BE2C (cell line): ENCODE data around the gene LRRC8D.
"Not testable (repeated sequence)": the region's sequence is repeated elsewhere in the genome, so short reads cannot be mapped to it uniquely, and the experiment has no call there.

Experiments
- DNase-seq: peaks from one replicate; pipeline ENCODE4 v3.0.0-alpha.2; 2020
- H3K27me3 ChIP-seq: fragments of 250-450 bp; sonication (Bioruptor Pico); 2 replicates; pipeline ENCODE4 v1.5.1; 2020; ENCODE audit warnings: mild to moderate bottlenecking
- H3K36me3 ChIP-seq: fragments of 250-450 bp; sonication (Bioruptor Pico); 2 replicates; pipeline ENCODE4 v1.5.1; 2020; ENCODE audit warnings: mild to moderate bottlenecking
- H3K4me1 ChIP-seq: fragments of 250-450 bp; sonication (Bioruptor Pico); 2 replicates; pipeline ENCODE4 v1.5.1; 2020
- H3K4me3 ChIP-seq: 2 replicates; pipeline ENCODE4 v1.5.1; 2011; ENCODE audit warnings: low read depth, low read length
- H3K9me3 ChIP-seq: fragments of 250-450 bp; sonication (Bioruptor Pico); 2 replicates; pipeline ENCODE4 v1.5.1; 2020
- TF ChIP-seq, protein P1 (sequence below): IDR thresholded peaks from 2 replicates; pipeline ENCODE4 v1.5.1; 2012; ENCODE audit warnings: mild to moderate bottlenecking, low read depth, low read length

Gene LRRC8D

DNA sequence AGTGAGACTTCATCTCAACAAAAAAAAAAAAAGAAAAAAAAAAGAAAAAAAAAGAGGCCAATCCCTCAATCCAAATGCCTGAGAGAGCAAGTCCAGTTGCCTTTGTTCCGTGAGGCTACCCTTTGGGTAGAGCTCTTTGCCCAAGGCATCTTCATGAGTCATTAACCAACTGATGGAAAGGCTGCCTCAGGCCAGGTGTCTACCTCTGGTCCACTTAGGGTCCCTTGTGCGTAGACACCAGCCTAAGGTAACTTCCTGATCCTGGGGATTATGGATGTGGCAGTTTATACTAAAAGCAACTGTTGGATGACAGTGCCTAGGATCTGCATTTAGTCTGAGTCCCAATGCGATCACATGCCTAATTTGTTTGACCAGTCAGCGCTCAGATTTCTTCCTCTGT is 153.4 kb downstream of the LRRC8D start:
- Histone ChIP-seq H3K36me3 (no peaks in the 10 kb centered on the region), H3K9me3 (no peaks in the 10 kb centered on the region), H3K4me1 (no peaks in the 10 kb centered on the region), H3K27me3 (no peaks in the 10 kb centered on the region), H3K4me3 (no peak overlapping the region)
- TF ChIP-seq, protein P1, sequence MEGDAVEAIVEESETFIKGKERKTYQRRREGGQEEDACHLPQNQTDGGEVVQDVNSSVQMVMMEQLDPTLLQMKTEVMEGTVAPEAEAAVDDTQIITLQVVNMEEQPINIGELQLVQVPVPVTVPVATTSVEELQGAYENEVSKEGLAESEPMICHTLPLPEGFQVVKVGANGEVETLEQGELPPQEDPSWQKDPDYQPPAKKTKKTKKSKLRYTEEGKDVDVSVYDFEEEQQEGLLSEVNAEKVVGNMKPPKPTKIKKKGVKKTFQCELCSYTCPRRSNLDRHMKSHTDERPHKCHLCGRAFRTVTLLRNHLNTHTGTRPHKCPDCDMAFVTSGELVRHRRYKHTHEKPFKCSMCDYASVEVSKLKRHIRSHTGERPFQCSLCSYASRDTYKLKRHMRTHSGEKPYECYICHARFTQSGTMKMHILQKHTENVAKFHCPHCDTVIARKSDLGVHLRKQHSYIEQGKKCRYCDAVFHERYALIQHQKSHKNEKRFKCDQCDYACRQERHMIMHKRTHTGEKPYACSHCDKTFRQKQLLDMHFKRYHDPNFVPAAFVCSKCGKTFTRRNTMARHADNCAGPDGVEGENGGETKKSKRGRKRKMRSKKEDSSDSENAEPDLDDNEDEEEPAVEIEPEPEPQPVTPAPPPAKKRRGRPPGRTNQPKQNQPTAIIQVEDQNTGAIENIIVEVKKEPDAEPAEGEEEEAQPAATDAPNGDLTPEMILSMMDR = no peak
- no peak for DNase-seq

GRCh38 chr1:89974696-89975470 is 154.1 kb downstream of the LRRC8D start:
- TF ChIP-seq, protein P1 = no peak
- DNase-seq = no peak
- Histone ChIP-seq H3K27me3 (no peaks in the 10 kb centered on the region), H3K4me3 (no peak overlapping the region), H3K9me3 (no peaks in the 10 kb centered on the region), H3K4me1 (no peaks in the 10 kb centered on the region), H3K36me3 (no peaks in the 10 kb centered on the region)

GRCh38 chr1:89975540-89976125 is 154.8 kb downstream of the LRRC8D start:
- H3K27me3 ChIP-seq = no peaks in the 10 kb centered on the region
- no peak for DNase-seq
- no peak overlapping the region for H3K4me3 ChIP-seq

DNA sequence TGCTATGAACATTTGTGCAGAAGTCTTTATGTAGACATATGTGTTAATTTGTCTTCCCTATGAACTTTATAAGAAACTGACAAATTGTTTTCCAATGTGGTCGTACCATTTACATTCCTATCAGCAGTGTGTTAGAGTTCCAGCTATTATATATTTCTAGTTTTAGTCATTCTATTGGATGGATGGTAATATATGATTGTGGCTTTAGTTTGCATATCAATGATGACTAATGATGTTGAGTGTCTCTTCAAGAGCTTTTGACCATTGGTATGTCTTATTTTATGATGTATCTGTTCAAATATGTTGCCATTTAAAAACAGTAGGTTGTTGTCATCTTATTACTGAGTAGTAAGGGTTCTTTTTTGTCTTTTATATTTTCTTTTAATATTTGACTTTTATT is 157.9 kb downstream of the LRRC8D start:
- no peaks in the 10 kb centered on the region for H3K36me3 ChIP-seq
- H3K4me1 ChIP-seq = no peaks in the 10 kb centered on the region
- H3K4me3 ChIP-seq = no peak overlapping the region
- no peaks in the 10 kb centered on the region for H3K27me3 ChIP-seq
- no peaks in the 10 kb centered on the region for H3K9me3 ChIP-seq
- no peak for DNase-seq
- TF ChIP-seq, protein P1 = no peak

More at GRCh38 chr1:89975540-89976125, 154.8 kb downstream of the LRRC8D start:
- Histone ChIP-seq H3K4me1 (no peaks in the 10 kb centered on the region), H3K36me3 (no peaks in the 10 kb centered on the region), H3K9me3 (no peaks in the 10 kb centered on the region)
- TF ChIP-seq, protein P1 = no peak

DNA sequence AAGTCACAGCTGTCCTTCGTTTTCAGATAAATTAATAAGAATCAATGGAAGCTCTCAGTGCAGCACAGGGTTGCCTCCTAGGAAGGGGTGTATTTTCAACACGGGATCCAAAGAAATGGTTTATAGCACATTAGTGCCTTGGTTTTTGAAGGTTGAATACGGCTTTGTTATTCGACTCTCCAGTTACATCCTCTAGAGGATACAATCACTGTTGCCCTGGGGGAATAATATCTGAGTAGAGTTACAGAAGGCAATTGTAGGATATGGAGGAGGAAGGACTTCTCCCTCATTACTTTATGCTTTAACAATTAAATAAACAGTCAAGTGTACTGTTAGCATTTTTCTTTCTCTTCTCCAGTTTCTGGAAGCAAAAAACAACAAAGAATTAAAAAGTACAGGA is 159.8 kb downstream of the LRRC8D start:
- Histone ChIP-seq H3K4me1 (no peaks in the 10 kb centered on the region), H3K9me3 (no peaks in the 10 kb centered on the region), H3K27me3 (no peaks in the 10 kb centered on the region), H3K36me3 (no peaks in the 10 kb centered on the region), H3K4me3 (no peak overlapping the region)
- TF ChIP-seq, protein P1 = no peak
- DNase-seq = no peak

GRCh38 chr1:89982846-89983245 is 162.0 kb downstream of the LRRC8D start:
- H3K4me1 ChIP-seq, H3K36me3 ChIP-seq, DNase-seq, H3K9me3 ChIP-seq, H3K4me3 ChIP-seq, H3K27me3 ChIP-seq: not testable (repeated sequence)

DNA sequence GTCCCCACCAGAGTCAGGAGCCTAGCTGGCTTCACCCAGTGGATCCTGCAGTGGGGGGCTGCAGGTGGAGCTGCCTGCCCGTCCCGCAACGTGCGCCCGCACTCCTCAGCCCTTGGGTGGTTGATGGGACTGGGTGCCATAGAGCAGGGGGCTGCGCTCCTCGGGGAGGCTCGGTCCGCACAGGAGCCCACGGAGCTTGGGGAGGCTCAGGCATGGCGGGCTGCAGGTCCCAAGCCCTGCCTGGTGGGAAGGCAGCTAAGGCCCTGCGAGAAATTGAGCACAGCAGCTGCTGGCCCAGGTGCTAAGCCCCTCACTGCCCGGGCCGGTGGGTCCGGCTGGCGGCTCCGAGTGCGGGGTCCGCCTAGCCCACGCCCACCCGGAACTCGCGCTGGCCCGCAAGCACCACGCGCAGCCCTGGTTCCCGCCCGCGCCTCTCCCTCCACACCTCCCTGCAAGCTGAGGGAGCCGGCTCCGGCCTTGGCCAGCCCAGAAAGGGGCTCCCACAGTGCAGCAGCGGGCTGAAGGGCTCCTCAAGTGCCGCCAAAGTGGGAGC is 163.8 kb downstream of the LRRC8D start:
- DNase-seq, H3K27me3 ChIP-seq, H3K4me1 ChIP-seq, H3K9me3 ChIP-seq, H3K36me3 ChIP-seq, H3K4me3 ChIP-seq: not testable (repeated sequence)
